GM21367 (cell line): ENCODE results near the gene C12orf43.

ENCODE experiments used
- ATAC-seq: cut with Tn5 transposase; IDR thresholded peaks from one replicate; pipeline ENCODE4 v1.9.1; 2021; ENCODE audit not compliant: unreplicated experiment

Gene C12orf43

GRCh38 chr12:120979220-120979861 lies 36.9 kb downstream of the C12orf43 start:
- ATAC-seq: no peak

GRCh38 chr12:120978296-120979219 lies 37.7 kb downstream of the C12orf43 start, which contains the start of gene HNF1A:
Gene HNF1A, plus strand, starts transcription at chr12:120978543. Its CDS starts 226 bp downstream, at chr12:120978769.
- ATAC-seq: no peak

GRCh38 chr12:120977531-120978295 lies 38.6 kb downstream of the C12orf43 start:
- ATAC-seq: no peak

- no peak for ATAC-seq
Observed at GRCh38 chr12:120972870-120973543, 43.3 kb downstream of the C12orf43 start.

- ATAC-seq: no peak
Observed at GRCh38 chr12:120971299-120972180, 44.7 kb downstream of the C12orf43 start.

- ATAC-seq: no peak
Observed at GRCh38 chr12:120970310-120970709, 46.0 kb downstream of the C12orf43 start.

- no peak for ATAC-seq
Observed at GRCh38 chr12:120965534-120966091, 50.7 kb downstream of the C12orf43 start.

- ATAC-seq: no peak
Observed at GRCh38 chr12:120964298-120964697, 52.0 kb downstream of the C12orf43 start.

GRCh38 chr12:120962532-120963020 lies 53.7 kb downstream of the C12orf43 start:
- no peak for ATAC-seq

GRCh38 chr12:120961604-120962531 lies 54.4 kb downstream of the C12orf43 start:
- ATAC-seq: no peak

- ATAC-seq: no peak
Observed at GRCh38 chr12:120960657-120961056, 55.6 kb downstream of the C12orf43 start.

- ATAC-seq: no peak
Observed at GRCh38 chr12:120959111-120959878, 57.0 kb downstream of the C12orf43 start.

GRCh38 chr12:120956579-120957300 lies 59.5 kb downstream of the C12orf43 start:
- no peak for ATAC-seq

GRCh38 chr12:120955232-120955631 lies 61.1 kb downstream of the C12orf43 start:
- ATAC-seq: no peak

- no peak for ATAC-seq
Observed at GRCh38 chr12:120950807-120951206, 65.5 kb downstream of the C12orf43 start.
